ENCODE data around the gene ANKS1A.

ANKS1A gene

DNA sequence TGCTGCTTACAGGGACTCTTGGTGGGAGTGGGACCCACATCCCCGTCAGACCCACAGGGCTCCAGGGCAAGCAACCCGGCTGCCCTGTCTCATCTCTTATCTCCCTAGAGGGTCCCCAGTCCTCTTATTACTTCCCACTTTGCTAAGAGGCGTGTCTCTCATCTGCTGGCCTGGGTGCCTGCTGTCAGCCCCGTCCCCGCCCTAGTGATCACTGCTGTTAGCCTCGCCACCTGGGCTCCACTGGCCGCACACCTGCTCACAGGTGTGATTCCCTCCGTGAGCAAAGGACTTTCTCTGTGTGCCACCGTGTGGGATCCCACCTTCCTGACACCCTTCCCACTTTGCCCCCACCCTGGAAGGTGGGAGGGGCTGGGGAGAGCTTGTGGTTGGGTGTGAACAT lies 194.5 kb downstream of the ANKS1A start:
- Histone ChIP-seq H3K4me2 (ENCODE audit: low read length) (no peak overlapping the region), H3K9me2 (replicated peaks; ENCODE audit: control insufficient read depth, low read length) (no peaks in the 10 kb centered on the region), H3K4me3 (ENCODE audit: low read length) (no peak overlapping the region), H3K9me3 (ENCODE audit: control insufficient read depth, insufficient read depth, low read length) (no peaks in the 10 kb centered on the region), H3K4me1 (ENCODE audit: control insufficient read depth, low read length) (no peaks in the 10 kb centered on the region), H3K27ac (ENCODE audit: low read depth, low read length) (no peak overlapping the region), H3F3A (ENCODE audit: control insufficient read depth, insufficient read depth) (no peaks in the 10 kb centered on the region), H3K36me3 (ENCODE audit: control insufficient read depth, low read length) (no peaks in the 10 kb centered on the region), H3K79me2 (ENCODE audit: control insufficient read depth, low read length) (no peaks in the 10 kb centered on the region), H4K20me1 (ENCODE audit: control insufficient read depth, insufficient read depth, low read depth, low read length) (no peaks in the 10 kb centered on the region), H3K27me3 (ENCODE audit: control insufficient read depth, low read length) (no peaks in the 10 kb centered on the region)
- no peak for TF ChIP-seq EZH2phosphoT487 (IDR thresholded peaks at IDR 0.05; ENCODE audit: borderline replicate concordance, low read length)

DNA sequence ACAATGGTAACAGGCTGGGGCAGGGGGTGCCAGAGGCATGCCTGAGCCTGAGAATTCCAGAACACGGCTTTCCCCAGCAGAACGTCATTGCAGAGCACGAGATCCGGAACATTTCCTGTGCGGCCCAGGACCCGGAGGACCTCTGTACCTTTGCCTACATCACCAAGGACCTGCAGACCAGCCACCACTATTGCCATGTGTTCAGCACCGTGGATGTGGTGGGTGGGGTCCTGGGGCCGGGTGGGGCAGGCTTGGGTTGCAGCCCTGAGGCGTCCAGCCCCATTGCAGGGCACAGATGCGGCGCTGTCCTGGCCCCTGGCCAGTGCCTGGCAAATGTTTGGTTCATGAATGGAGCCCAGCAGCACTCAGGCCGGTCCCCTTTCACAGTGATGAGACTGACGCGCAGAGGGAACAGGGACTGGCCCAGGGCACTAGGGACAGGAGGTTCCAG lies 195.0 kb downstream of the ANKS1A start:
- Histone ChIP-seq H3K4me1 (ENCODE audit: control insufficient read depth, low read length) (no peaks in the 10 kb centered on the region), H4K20me1 (ENCODE audit: control insufficient read depth, insufficient read depth, low read depth, low read length) (no peaks in the 10 kb centered on the region), H3K27me3 (ENCODE audit: control insufficient read depth, low read length) (no peaks in the 10 kb centered on the region), H3K27ac (ENCODE audit: low read depth, low read length) (no peak overlapping the region), H3F3A (ENCODE audit: control insufficient read depth, insufficient read depth) (no peaks in the 10 kb centered on the region), H3K36me3 (ENCODE audit: control insufficient read depth, low read length) (no peaks in the 10 kb centered on the region), H3K4me3 (ENCODE audit: low read length) (no peak overlapping the region), H3K4me2 (ENCODE audit: low read length) (no peak overlapping the region), H3K9me2 (replicated peaks; ENCODE audit: control insufficient read depth, low read length) (no peaks in the 10 kb centered on the region), H3K79me2 (ENCODE audit: control insufficient read depth, low read length) (no peaks in the 10 kb centered on the region), H3K9me3 (ENCODE audit: control insufficient read depth, insufficient read depth, low read length) (no peaks in the 10 kb centered on the region)
- no peak for TF ChIP-seq EZH2phosphoT487 (IDR thresholded peaks at IDR 0.05; ENCODE audit: borderline replicate concordance, low read length)
- TF ChIP-seq, protein P1, sequence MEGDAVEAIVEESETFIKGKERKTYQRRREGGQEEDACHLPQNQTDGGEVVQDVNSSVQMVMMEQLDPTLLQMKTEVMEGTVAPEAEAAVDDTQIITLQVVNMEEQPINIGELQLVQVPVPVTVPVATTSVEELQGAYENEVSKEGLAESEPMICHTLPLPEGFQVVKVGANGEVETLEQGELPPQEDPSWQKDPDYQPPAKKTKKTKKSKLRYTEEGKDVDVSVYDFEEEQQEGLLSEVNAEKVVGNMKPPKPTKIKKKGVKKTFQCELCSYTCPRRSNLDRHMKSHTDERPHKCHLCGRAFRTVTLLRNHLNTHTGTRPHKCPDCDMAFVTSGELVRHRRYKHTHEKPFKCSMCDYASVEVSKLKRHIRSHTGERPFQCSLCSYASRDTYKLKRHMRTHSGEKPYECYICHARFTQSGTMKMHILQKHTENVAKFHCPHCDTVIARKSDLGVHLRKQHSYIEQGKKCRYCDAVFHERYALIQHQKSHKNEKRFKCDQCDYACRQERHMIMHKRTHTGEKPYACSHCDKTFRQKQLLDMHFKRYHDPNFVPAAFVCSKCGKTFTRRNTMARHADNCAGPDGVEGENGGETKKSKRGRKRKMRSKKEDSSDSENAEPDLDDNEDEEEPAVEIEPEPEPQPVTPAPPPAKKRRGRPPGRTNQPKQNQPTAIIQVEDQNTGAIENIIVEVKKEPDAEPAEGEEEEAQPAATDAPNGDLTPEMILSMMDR (IDR thresholded peaks at IDR 0.05; ENCODE audit: low read depth, low read length, poor library complexity, severe bottlenecking): no peak

DNA sequence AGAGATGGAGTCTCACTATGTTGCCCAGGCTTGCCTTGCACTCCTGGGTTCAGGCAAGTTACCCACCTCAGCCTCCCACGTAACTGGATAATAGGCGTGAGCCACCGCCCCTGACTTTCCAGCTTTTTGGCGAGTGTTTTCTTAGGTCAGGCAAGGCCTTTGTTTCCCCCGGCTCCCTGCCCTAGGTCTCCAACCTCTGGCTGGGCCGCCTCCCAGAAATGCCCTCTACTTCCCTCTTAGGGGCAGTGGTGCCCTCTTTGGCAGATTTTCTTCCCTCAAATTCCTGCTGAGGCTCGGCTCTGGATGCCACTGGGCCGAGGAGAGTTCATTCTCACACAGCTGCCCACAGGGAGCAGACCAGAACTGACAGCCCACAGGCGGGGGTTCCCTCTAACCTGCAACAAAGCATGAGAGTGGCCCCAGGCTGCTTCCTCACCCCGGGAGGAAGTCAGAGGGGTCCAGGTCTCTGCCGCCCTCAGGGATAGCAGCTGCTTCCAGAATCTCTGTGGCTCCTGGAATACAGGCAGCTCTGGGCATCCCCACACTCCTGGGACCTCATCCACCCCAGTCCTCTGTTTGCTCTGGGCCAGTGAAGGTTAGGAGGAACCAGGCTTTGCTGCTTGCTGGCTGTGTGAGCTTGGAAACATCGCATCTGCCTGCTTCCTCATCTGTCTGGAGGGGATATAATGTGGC lies 195.6 kb downstream of the ANKS1A start:
- Histone ChIP-seq H3F3A (ENCODE audit: control insufficient read depth, insufficient read depth) (no peaks in the 10 kb centered on the region), H3K9me2 (replicated peaks; ENCODE audit: control insufficient read depth, low read length) (no peaks in the 10 kb centered on the region), H4K20me1 (ENCODE audit: control insufficient read depth, insufficient read depth, low read depth, low read length) (no peaks in the 10 kb centered on the region), H3K27ac (ENCODE audit: low read depth, low read length) (no peak overlapping the region), H3K36me3 (ENCODE audit: control insufficient read depth, low read length) (no peaks in the 10 kb centered on the region), H3K4me3 (ENCODE audit: low read length) (no peak overlapping the region), H3K27me3 (ENCODE audit: control insufficient read depth, low read length) (no peaks in the 10 kb centered on the region), H3K79me2 (ENCODE audit: control insufficient read depth, low read length) (no peaks in the 10 kb centered on the region), H3K9me3 (ENCODE audit: control insufficient read depth, insufficient read depth, low read length) (no peaks in the 10 kb centered on the region), H3K4me1 (ENCODE audit: control insufficient read depth, low read length) (no peaks in the 10 kb centered on the region), H3K4me2 (ENCODE audit: low read length) (no peak overlapping the region)
- no peak for TF ChIP-seq EZH2phosphoT487 (IDR thresholded peaks at IDR 0.05; ENCODE audit: borderline replicate concordance, low read length)
- TF ChIP-seq, protein P1 (IDR thresholded peaks at IDR 0.05; ENCODE audit: low read depth, low read length, poor library complexity, severe bottlenecking): no peak
